ENCODE data around the gene TNIP1.

DNA sequence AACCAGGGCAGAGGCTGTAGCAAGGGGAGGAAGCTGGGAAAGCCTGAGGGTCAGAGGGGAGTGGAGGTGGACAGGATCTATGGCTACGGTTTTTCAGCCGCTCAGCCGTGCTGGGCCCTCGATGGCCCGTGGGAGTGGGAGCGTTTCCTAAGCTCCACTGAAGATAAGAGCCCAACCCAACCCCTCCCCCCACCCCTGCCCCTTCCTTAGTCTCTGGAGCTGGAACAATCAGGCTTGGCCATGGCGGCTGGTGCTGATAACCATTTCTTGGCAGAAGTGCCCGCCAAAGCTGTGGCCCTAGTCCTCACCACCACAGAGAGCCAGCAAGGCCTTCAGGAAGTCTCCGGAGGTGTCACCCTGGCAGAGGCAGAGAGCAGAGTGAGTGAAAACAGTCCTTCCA lies 20.3 kb upstream of the TNIP1 start:
- TF ChIP-seq, protein P1, sequence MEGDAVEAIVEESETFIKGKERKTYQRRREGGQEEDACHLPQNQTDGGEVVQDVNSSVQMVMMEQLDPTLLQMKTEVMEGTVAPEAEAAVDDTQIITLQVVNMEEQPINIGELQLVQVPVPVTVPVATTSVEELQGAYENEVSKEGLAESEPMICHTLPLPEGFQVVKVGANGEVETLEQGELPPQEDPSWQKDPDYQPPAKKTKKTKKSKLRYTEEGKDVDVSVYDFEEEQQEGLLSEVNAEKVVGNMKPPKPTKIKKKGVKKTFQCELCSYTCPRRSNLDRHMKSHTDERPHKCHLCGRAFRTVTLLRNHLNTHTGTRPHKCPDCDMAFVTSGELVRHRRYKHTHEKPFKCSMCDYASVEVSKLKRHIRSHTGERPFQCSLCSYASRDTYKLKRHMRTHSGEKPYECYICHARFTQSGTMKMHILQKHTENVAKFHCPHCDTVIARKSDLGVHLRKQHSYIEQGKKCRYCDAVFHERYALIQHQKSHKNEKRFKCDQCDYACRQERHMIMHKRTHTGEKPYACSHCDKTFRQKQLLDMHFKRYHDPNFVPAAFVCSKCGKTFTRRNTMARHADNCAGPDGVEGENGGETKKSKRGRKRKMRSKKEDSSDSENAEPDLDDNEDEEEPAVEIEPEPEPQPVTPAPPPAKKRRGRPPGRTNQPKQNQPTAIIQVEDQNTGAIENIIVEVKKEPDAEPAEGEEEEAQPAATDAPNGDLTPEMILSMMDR (IDR thresholded peaks at IDR 0.05) = no peak
- TF ChIP-seq POLR2A (IDR thresholded peaks at IDR 0.05) = no peak

All from adrenal gland (tissue), 5 donors.